Fibroblast of villous mesenchyme (primary cell): Measurements from ENCODE around the gene ADCY2. TPM values are rescaled to one million over a fixed set of nuclear protein-coding genes. Genes with fewer than 3 reads are reported as not detected.

Experiments used
- DNase-seq: peaks from one replicate; pipeline ENCODE4 v3.0.0-alpha.2; 2010; ENCODE audit warnings: low read depth
- H3K4me3 ChIP-seq: 2 replicates; pipeline ENCODE4 v1.5.1; 2011; ENCODE audit warnings: low read depth, mild to moderate bottlenecking, low read length
- CTCF ChIP-seq: IDR thresholded peaks from 2 replicates; pipeline ENCODE4 v1.5.1; 2012; ENCODE audit warnings: low read depth, mild to moderate bottlenecking, low read length; ENCODE audit not compliant: insufficient read depth
- total RNA-seq: library from RNA; depleted of rRNA; stranded (reverse); fragments of >200 nt; gene quantifications from 2 replicates; pipeline ENCODE4 v1.2.3, GENCODE V29; 2012

ADCY2 gene
- total RNA-seq, 1 donor = under 0.01 TPM

GRCh38 chr5:7668627-7669026 is 272.7 kb downstream of the ADCY2 start:
- TF ChIP-seq CTCF = no peak
- no peak overlapping the region for H3K4me3 ChIP-seq
- no peak for DNase-seq

- no peak for TF ChIP-seq CTCF
Observed at GRCh38 chr5:7671381-7671993, 275.5 kb downstream of the ADCY2 start.

GRCh38 chr5:7673658-7674057 is 277.7 kb downstream of the ADCY2 start:
- TF ChIP-seq CTCF = no peak

More at GRCh38 chr5:7671381-7671993, 275.5 kb downstream of the ADCY2 start:
- H3K4me3 ChIP-seq = no peak overlapping the region
- no peak for DNase-seq

GRCh38 chr5:7676455-7676854 is 280.5 kb downstream of the ADCY2 start:
- no peak for TF ChIP-seq CTCF
- H3K4me3 ChIP-seq = no peak overlapping the region
- no peak for DNase-seq

More at GRCh38 chr5:7673658-7674057, 277.7 kb downstream of the ADCY2 start:
- no peak overlapping the region for H3K4me3 ChIP-seq
- no peak for DNase-seq

GRCh38 chr5:7678030-7678429 is 282.1 kb downstream of the ADCY2 start:
- no peak for TF ChIP-seq CTCF
- H3K4me3 ChIP-seq = no peak overlapping the region
- no peak for DNase-seq

GRCh38 chr5:7679663-7680062 is 283.7 kb downstream of the ADCY2 start:
- no peak for DNase-seq
- no peak overlapping the region for H3K4me3 ChIP-seq
- TF ChIP-seq CTCF = no peak

- H3K4me3 ChIP-seq = no peak overlapping the region
- DNase-seq = no peak
- no peak for TF ChIP-seq CTCF
Observed at GRCh38 chr5:7680260-7680659, 284.3 kb downstream of the ADCY2 start.
